Measurements from ENCODE around the gene NEDD1.
A peak's percentile ranks its signal among the peaks of the same experiment; 100 is the strongest.

NEDD1 gene

GRCh38 chr12:96981911-96982310 is 74.9 kb downstream of the NEDD1 start:
- DNase-seq (ENCODE audit: low read depth): no peak
- TF ChIP-seq, protein P1, sequence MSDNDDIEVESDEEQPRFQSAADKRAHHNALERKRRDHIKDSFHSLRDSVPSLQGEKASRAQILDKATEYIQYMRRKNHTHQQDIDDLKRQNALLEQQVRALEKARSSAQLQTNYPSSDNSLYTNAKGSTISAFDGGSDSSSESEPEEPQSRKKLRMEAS (IDR thresholded peaks at IDR 0.05; ENCODE audit: low read depth, low read length): no peak
- TF ChIP-seq POLR2A (IDR thresholded peaks at IDR 0.05; ENCODE audit: extremely low read depth, insufficient read length) (no peak), MYC (IDR thresholded peaks at IDR 0.05; ENCODE audit: low read depth, low read length) (no peak), CTCF (IDR thresholded peaks at IDR 0.05; ENCODE audit: low read depth, low read length) (no peak)

DNA sequence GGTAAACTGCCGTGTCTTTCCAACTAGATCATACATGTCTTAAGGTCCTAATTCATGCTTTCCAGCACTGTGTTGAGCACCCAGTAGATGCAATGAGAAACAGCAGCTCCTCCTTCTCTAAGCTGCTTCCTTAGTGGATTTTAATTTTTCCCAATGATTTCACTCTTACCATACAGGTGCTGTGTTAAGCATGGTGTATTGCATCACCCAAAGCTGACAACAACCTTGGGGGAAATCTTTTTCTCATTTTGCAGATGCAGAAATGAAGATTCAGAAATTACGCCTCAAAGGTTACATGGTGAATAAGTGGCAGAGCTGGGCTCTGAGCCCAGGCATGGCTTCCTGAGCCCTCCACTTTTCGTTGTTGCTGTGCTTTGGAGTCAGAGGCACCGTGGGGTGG is 75.6 kb downstream of the NEDD1 start:
- TF ChIP-seq MYC (IDR thresholded peaks at IDR 0.05; ENCODE audit: low read depth, low read length): no peak
- TF ChIP-seq POLR2A (IDR thresholded peaks at IDR 0.05; ENCODE audit: extremely low read depth, insufficient read length): no peak
- TF ChIP-seq, protein P1 (IDR thresholded peaks at IDR 0.05; ENCODE audit: low read depth, low read length): no peak
- no peak for TF ChIP-seq CTCF (IDR thresholded peaks at IDR 0.05; ENCODE audit: low read depth, low read length)
- H3K4me3 ChIP-seq (ENCODE audit: low read depth, low read length): no peak overlapping the region
- DNase-seq (ENCODE audit: low read depth): no peak

More at GRCh38 chr12:96981911-96982310, 74.9 kb downstream of the NEDD1 start:
- no peak overlapping the region for H3K4me3 ChIP-seq (ENCODE audit: low read depth, low read length)

DNA sequence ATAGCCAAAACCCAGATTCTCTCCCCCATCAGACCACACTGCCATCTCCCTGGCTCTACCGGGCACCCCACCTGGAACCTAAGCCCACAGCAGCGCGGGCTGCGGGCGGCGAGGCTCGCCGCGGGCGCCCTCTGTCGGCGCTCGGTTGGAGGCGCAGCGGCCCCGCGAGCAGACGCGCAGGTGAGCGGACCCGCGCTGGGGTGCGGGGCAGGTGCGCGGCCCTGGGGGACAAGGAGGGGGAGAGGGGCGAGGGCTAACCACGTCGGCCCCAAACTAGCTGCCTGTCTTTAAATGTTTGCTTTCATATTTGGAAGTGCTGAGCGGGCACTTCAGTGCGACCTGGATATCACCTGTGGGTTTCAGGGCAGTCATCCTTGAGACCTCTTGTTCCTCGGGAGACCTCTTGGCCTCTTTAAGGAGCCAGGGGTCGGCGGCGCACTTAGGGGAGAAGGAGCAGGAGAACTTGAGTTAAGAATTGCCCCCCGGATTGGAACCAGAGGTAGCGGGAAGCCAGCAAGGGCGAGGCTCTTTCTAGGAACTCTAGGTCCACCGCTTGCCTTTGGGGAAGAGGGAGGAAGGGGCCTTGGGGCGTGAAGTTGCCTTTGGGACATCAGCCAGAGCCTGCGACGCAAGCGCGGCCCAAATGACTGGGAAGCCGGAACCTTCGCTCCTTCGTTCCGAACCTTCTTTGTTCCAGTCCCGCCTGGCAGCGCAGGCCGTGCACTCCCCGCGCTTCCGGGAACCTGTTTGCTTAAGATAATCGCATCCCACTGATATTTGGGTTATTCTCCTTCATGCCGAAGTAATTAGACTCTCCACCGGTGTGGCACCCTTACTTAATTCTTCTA is 78.7 kb downstream of the NEDD1 start:
- DNase-seq (ENCODE audit: low read depth): peak; percentile 31
- peak; percentile 70 for TF ChIP-seq CTCF (IDR thresholded peaks at IDR 0.05; ENCODE audit: low read depth, low read length)
- no peak for TF ChIP-seq POLR2A (IDR thresholded peaks at IDR 0.05; ENCODE audit: extremely low read depth, insufficient read length)
- no peak for TF ChIP-seq MYC (IDR thresholded peaks at IDR 0.05; ENCODE audit: low read depth, low read length)
- TF ChIP-seq, protein P1 (IDR thresholded peaks at IDR 0.05; ENCODE audit: low read depth, low read length): no peak
- H3K4me3 ChIP-seq (ENCODE audit: low read depth, low read length): no peak overlapping the region

DNA sequence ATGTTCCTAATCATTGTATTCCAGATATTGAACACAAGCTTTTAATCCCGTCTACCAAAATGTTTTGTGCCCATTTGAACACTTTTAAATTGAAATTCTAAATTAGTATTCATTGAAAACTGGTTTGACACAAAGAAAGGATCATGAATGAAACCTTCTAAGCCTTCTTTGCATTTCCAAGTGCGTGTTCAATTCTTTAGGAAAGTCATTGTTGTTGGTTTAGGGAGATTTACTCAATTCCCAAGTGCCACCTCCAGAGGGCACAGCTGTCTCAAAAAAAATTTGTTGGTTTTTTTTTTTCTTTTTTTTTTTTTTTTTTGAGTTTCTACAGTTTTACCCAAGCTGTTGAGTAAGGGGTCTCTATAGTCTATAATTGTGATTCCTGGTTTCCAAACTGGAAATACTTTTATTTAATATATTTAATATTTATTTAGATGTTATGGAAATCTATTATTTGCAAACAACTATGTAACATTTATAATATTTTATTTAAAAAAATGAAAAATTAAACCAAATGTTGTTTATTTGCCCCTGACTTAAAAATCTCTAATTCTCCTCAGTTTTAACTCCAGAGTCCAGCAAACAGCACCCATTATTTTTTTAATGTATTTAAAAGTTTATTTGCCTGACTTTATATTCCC is 79.9 kb downstream of the NEDD1 start:
- peak; percentile 45 for DNase-seq (ENCODE audit: low read depth)
- TF ChIP-seq, protein P1 (IDR thresholded peaks at IDR 0.05; ENCODE audit: low read depth, low read length): no peak
- peak; percentile 65 for TF ChIP-seq CTCF (IDR thresholded peaks at IDR 0.05; ENCODE audit: low read depth, low read length)
- H3K4me3 ChIP-seq (ENCODE audit: low read depth, low read length): no peak overlapping the region

DNA sequence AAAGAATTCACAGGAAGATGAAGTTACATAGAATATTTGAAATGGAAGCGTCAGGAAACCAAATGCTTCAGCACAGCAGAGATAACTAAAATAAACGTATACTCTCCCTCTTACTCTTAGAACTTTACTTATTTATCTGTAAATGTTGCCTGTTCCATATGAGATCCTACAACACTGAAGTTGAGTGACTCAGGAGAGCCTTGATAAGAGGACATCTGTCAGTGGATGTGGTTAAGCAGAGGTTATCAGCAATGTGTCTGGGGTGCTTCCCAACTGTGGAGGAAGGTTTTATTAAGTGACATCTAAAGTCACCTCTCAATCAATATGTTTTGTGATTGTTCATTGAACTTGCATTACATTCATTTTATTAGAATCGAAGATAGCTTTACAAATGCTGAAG is 81.9 kb downstream of the NEDD1 start:
- TF ChIP-seq POLR2A (IDR thresholded peaks at IDR 0.05; ENCODE audit: extremely low read depth, insufficient read length) (no peak), MYC (IDR thresholded peaks at IDR 0.05; ENCODE audit: low read depth, low read length) (no peak), CTCF (IDR thresholded peaks at IDR 0.05; ENCODE audit: low read depth, low read length) (no peak)
- no peak for DNase-seq (ENCODE audit: low read depth)
- H3K4me3 ChIP-seq (ENCODE audit: low read depth, low read length): no peak overlapping the region

All from NB4 (cell line).